Activated CD8-positive, alpha-beta memory T cell treated with anti-CD3 and anti-CD28 coated beads, Interleukin-2, amount 50 U/mL, for 1 hour (primary cell): ENCODE results near the gene BTBD16.

Source experiments
- DNase-seq: peaks from one replicate; pipeline ENCODE4 v3.0.0-alpha.2; 2020; ENCODE audit errors: extremely low read depth

The BTBD16 gene

DNA sequence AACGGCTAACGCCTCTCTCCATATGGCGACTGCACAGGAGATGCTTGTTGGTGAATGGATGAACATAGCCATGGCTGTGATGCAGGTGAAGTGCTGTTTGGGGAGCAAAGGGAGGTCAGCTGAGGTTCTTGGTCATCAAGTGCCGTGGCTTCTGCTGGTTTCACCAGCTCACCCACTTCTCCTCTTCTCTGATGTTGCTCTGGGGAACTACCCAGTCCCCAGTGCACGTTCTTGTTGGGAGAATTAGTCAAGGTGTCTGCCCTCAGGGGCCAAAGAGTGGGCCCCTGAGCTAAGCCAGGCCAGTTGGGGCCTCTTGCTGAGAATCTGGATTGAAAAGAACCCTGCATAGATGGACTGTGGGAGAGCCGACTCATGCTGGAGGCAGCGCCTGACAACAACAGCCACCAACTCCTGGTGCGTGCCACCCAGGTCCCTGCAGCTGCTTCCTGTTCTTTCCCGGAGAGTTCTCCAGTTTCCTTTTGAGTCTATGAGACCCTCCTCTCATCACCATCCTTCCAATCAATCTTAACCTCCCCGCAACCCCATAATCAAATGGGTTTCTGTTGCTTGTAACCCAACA, 3.0 kb downstream of the BTBD16 start:
- no peak for DNase-seq

DNA sequence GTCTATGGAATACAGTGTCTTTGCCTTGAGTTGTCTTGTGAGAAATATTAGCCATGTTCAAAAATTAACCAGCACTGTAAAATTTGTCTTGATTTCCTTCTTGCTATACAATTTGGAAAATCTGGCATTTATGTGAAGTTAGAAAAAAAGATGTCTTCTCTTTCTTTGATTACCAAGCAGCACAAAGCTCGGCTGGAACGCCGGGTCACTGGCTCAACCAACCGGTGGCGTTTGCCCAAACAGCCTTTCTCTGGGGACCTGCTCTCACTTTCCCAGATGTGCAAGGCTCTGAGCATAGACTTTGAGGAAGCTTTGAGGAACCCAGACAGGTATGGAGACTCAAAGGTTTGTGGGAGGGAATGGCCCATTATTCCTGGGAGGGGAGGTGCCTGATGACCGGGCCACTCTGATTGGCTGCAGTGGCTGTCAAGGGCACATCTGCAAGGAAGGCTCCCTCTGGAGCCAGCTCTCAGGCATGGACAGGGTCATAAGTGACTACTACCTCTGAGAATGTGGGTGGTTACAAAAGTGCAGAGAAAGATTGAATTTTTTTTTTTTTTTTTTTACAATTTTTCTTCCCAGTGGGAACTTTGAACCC, 5.6 kb downstream of the BTBD16 start:
- no peak for DNase-seq

DNA sequence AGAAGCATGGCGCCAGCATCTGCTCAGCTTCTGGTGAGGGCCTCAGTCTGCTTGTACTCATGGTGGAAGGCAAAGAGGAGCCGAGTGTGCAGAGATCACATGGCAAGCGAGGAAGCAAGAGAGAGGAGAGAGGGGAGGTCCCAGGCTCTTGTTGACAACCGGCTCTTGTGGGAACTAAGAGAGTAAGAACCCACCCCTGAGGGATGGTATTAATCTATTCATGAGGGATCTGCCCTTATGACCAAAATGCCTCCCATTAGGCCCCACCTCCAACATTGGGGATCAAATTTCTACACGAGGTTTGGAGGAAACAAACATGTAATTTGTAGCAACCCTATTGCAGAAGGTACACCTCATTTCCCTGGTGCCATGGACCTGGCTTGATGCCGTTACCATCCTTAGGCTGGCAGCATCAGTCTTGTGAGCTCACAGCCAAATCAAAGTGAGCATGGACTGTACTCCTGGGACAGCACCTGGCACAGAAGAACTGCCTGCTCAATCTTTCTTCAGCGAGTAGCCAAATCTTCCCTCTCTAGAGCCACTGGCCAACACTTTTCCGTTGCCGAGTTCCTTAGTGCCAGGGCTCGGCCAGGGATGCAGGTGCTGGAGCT, 6.5 kb downstream of the BTBD16 start:
- DNase-seq = no peak

DNA sequence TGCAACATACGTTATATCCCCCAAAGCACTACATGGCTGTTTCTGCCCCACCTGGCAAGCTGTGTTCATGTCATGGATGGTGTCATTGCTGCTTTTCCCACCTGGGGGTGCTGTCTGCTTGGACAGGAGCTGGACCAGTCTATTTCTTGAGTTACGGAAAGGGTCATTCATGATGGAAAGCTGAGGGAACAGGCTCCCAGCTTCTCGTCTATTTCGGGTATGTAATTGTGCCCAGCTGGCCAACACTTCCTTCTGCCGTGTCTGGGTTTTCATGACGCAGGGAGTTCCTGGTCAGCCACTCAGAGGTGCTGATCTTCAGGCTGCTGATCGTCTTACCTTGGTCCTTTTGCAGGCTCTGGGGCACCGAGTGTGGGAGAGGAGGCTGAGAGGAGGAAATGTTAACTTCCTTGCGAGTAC, 8.6 kb downstream of the BTBD16 start:
- no peak for DNase-seq

DNA sequence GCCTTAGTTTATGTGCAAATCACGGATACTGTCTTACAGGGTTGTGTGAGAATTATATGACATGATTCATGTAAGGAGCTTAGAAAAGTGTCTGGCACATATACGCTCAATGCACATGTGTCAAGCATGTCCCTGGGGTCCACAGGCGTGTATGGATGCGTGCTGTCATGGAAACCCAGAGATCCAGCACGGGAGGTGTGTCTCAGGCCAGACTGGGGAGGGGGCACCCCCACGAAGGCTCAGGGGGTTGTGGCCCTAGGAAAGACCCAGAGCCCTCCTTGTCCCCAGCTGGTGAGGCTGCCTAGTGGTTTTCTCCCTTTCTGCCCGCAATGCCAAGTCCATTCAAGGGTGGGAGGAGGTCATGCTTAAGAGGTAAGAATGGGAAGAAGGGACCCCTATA, 9.1 kb downstream of the BTBD16 start:
- no peak for DNase-seq

DNA sequence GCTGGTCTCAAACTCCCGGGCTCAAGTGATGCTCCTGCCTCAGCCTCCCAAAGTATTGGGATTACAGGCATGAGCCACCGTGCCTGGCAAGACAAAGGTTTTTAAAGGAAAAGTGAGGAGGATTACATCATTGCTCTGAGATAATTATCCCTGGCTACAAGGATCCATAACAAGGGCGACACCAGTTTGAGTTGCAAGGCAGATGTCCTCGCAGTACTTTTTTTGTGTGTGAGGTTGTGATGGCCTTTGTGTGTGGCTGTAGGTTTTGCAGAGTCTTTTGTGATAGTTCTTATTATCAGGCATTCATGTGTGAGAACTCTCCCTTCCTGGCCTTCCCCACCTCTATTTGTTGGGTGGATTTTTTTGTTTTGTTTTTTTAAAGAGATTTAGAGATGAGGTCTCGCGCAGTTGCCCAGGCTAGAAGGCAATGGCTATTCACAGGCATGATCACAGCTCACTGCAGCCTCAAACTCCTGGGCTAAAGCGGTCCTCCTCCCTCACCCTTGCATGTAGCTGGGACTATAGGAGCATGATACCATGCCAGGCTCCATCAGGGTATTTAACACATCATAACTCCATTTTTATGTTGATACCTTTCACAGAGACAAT, 10.0 kb downstream of the BTBD16 start:
- DNase-seq = no peak

DNA sequence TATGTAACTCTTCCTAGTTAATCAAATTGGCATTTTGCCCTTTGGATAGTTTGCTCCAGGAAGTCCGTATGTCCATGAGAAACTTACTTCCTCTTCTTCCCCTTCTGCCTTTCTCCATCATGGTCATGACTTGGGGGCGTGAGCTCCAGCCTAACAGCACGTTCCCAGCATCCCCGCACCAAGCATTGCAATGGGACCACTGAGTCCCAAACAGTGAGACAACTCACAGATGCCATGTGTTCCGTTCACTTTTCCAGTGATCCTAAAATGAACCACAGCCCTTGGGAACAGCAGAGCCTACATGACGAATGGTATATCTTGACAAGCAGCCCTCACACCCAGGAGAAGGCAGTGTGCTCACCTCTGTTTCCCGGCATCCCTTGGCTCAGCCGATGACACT, 10.7 kb downstream of the BTBD16 start:
- no peak for DNase-seq

DNA sequence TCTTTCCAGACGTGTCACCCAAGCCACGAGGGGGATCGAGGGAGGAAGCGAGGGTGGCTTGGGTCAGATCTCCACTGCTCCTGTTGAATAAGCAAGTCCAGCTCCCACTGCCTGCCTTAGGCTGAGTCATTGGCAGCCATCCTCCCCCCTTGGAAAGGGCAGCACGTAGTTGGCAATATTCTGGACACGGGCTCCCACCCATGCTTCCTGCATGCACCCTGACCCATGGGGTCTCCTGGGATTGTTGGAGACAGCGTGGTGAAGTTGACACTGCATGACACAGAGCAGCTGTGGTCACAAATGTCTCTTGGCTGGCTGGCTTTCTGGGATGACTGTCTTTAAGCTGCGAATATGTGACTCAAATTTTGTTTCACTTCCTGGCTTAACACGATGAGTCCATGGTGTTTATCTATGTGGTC, 11.2 kb downstream of the BTBD16 start:
- DNase-seq = no peak

DNA sequence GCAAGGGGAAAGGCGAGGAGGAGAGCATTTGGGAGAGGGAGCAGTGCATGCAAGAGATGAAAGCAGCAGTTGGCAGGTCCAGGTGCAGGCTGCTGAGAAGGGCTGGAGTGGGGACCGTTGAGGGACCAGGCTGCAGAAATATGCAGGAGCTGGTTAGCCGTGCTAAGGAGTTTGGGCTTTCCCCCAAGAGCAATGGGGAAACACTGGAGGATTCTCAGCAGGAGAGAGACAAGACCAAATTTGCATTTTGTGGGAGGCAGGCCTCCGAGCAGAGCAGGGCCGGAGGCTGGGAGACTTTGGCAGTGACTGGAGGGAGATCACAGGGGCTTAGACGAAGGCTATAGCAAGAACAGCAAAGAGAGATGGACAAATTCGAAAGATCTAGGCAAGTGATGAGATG, 11.8 kb downstream of the BTBD16 start:
- DNase-seq = no peak

DNA sequence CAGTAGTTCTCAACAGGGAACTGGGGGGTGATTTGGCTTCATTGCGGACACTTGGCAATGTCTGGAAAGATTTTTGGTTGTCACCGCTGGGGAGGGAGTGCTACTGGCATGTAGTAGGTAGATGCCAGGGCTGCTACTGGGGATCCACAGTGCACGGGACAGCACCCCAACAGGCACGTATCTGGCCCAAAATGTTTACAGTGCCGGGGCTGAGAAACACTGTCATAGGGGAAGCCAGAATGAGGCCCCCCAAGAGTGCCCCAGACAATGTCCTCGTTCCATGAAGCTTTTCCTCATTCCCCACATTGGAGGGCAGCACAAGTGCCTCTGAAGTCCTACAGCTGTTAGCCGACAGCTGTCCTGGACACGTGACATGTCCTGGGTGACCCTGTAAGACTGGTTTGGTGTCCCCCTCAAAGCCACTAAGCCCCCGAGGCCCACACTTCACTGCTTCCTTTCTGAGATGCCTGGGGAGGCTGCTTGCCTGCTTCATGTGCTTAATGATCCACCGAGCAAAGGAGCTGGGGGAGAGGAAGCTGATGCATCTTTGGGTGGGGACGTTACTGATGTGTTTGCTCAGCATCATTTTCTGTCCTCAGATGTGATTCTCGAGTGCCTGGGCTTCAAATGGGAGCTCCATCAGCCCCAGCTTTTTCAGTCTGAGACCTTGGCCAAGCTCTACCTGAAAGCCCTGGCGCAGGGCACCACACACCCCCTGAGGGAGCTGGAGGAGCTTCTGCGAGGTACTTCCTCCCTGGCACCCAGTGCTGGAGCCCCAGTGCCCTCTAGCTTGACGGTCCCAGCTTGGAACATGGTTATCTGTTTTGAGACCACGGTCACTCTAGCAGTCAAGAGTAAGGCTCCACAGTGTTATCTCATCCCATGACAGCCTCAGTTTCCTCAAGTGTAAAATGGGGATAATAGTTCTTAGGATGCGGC, 14.7 kb downstream of the BTBD16 start:
- no peak for DNase-seq

DNA sequence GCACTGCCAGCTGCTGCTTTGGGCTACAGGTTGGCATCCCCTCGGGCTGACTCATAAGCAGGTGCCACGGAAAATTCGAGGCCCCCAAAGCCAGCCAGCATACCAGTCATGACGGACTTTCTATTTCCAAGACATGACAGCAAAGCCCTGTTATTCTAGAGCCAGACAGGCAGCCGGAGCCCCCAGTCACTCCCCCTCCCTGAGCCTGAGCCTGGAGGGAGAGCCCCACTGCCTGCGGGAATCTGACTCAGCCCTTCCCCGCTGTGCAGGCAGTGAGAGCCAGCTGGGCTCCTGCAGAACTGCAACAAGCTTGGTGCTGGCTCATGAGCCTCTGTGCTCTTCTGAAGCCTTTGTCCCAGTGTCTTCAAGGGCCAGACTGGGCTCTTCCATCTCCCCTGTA, 15.8 kb downstream of the BTBD16 start:
- DNase-seq = no peak

DNA sequence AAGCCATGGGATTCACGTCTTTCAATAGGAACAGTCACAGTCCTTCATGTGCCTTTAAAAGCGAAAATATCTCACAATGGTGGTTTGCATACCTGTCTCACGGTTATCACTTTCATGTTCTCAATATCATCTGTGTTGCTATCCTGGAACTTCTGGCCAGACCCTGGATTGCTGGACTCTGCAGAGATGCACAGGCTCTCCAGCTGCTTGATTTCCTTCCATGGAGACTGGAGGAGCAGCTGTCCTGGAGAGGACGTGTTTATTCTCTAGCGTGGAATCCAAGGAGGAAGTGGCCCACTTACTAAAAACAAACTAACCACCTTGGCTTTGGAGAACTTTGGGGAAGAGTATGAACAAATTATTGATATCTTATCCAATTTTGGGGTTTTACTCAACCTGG, 16.5 kb downstream of the BTBD16 start:
- no peak for DNase-seq

DNA sequence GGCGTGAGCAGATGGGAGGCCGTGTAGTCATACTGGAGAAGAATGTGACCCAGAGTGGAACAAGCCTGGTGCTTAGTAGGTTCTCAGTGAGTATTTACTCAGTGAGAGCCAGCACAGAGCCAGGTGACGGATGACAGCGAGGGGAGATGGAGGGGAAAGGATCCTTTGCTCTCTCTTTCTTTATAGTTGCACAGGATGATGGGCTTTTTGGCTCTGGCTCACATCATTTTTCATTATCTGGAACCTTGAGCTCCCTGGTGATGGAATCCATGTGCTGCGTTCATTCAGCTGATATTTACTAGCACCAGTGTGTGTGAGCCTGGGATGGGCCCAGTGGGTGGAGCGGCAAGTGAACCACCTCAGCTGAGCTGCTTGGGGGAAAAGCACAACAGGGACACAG, 17.2 kb downstream of the BTBD16 start:
- DNase-seq = no peak

DNA sequence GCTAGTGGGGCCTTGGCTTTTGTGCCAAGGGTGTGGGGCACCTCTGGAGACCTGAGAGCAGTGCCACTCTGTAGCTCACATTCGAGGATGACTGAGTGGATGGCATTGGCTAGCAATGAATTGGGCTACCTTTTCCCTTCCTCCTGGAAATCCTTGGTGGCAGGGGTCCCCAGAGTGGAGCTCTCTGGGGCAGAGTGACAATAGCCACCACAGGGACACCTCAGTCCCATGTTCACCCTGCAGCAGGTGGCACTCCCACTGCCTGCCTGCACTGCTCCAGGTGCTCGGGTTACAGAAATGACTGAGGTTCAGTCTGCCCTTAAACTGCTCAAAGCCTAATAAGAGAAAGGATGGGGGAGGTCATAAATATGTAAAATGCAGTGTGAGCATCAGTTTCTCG, 17.8 kb downstream of the BTBD16 start:
- no peak for DNase-seq

DNA sequence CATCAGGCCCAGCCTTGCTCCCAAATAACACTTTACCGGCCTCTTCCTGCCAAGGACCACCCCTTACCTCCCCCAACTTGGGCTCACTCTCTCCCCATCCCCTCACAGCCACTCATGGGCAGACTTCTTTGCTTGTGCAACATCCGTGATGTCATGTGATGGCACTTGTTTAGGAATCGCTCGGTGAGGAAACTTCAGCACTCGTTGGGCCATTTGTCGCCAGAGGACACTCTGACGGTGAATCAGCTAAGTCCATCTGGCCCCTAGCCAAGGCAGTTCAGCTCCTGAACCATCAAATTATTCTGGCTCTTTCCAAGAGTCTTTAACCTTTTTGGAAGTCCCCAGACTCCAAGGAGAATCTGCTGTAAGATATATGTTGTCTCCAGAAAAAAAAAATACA, 19.2 kb downstream of the BTBD16 start:
- no peak for DNase-seq

DNA sequence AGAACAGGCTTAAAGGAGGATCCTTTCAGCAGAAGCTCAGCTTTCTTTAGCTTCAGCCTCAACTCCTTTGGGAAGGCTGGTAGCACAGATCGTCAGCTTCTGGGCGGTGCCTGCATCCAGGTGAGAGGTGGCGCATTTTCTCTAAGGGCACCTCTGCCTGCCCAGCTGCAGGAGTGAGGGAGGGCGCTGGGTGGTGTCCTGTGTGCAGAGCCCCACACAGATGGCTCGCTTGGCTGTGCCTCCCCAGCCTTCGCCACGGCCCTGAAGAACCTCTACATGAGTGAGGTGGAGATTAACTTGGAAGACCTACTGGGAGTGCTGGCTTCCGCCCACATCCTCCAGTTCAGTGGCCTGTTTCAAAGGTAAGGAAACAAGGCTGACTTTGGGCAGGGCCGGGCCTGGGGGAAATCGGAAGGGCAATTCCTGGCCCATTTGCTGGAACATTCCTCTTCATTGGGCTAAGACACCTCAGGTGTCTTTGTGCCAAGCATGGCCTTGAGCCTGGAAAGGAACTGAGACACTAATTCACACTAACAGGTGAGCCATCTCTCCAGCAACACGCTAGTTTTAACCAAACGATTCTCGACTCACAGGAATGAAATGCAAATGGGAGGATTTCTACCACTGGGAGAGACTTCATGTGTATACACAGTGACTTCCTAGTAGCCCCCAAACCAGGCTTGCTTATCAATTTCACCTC, 19.9 kb downstream of the BTBD16 start:
- DNase-seq = no peak

DNA sequence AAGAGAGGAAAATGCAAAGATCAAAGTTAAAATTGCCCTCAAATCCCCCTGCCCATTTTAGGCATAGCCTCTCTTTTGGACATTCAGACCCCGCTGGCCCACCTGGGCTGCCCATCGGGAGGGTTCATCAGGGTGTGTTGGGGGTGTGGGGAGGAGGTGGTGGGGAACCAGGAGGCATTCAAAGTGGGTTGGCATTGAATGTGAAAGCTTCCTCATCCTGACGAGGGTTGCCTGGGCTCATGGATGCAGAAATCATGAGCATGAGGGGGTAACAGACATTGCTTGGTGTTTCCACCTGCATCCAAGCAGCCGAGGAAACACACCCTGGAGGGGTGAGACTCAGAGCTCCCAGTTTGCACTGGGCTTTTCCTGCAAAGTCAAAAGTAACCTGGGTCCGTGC, 20.6 kb downstream of the BTBD16 start:
- no peak for DNase-seq

DNA sequence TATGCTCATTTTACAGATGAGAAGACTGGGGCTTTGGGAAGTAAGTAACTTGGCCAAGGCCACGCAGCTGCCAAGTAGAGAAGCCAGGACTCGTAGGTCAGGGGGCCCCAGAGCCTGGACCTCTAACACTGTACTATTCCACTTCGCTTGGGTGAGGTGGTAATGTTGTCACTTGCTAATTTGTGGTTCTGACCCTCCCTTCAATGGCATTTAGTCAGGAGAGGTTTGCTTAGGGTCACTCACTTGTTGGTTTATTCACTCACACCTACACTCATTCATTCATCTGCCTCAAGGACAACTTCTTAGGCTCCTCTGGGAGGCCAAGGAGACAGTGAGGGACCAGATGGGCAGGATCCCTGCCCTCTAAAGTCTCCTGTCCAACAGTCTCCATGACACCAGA, 21.3 kb downstream of the BTBD16 start:
- DNase-seq = no peak

DNA sequence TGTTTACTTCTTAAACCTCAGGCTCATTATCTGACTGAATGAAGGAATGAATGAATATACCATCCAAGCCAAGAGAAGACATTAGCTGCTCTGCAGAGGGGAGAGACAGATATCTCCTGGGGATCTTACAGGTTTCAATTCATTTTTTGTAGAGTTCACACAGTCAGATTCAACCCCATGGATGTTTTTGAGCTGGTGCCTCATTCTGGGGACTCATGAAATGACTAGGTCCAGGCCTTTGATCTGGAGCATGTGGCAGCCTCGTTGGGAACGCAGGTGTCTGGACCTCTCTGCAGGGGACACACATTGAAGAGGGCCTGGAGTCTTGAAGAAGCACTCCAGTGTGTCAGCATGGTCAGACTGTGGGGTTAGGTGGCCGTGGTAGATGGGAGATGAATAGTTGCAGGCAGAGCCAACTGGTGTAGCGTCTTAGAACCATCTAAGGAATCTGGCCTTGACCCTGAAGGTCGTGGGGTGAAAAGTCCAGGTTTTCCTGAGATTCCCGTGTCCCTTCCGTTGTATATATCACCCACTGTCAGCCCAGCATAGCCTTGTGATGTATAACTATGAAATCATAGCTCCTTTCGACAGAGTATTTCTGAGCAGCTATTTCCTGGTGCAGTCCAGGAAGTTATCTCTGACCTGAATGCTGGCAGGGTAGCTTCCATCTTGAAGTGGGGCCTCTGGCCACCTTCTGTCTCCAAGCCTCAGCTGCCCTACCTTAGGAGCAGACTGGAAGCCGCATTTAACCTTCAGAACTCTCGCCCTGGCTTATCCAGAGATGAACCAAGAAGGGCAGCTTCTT, 22.3 kb downstream of the BTBD16 start:
- DNase-seq = no peak

DNA sequence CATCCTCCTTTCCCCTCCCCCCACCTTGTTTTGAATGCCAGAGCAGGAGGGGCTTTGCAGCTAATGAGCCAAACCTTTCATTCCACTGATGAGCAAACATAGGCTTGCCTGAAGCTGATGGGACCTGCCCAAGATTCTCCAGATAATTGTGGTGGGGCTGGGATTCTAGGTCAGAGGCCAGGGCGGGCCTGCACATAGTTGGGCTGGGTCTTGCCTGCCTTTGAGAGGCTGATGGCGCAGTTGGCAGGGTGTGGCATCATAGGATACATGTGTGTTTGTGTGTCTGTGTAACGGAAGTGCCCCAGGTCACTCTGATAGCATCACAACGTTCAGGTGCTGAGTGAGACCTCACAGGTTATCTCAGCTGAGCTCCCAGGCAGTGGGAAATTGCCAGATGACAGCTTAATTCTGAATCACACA, 22.9 kb downstream of the BTBD16 start:
- no peak for DNase-seq
